GM21723 (cell line): ENCODE data around the gene EXT2.

Source experiments
- ATAC-seq: cut with Tn5 transposase; IDR thresholded peaks from one replicate; pipeline ENCODE4 v1.9.1; 2021; ENCODE audit warnings: mild to moderate bottlenecking, moderate library complexity; ENCODE audit not compliant: unreplicated experiment

EXT2 gene

GRCh38 chr11:44095506-44096359, at the start of gene EXT2:
Gene EXT2 (plus strand): TSS chr11:44095678. CDS start chr11:44107713, 12,035 bp downstream.
- ATAC-seq = peak; percentile 91

GRCh38 chr11:44046182-44046581, 49.3 kb upstream of the EXT2 start:
- ATAC-seq = no peak

- no peak for ATAC-seq
Observed at GRCh38 chr11:44047298-44047697, 48.2 kb upstream of the EXT2 start.

GRCh38 chr11:44047931-44048431, 47.5 kb upstream of the EXT2 start, which contains the start of gene ACCSL:
Gene ACCSL (plus strand): TSS chr11:44047981. CDS start chr11:44048037, 56 bp downstream.
- ATAC-seq = no peak

GRCh38 chr11:44049832-44050231, 45.6 kb upstream of the EXT2 start:
- no peak for ATAC-seq

- ATAC-seq = no peak
Observed at GRCh38 chr11:44051171-44051570, 44.3 kb upstream of the EXT2 start.

- no peak for ATAC-seq
Observed at GRCh38 chr11:44057340-44057739, 38.1 kb upstream of the EXT2 start.

GRCh38 chr11:44058275-44058674, 37.2 kb upstream of the EXT2 start:
- no peak for ATAC-seq

- no peak for ATAC-seq
Observed at GRCh38 chr11:44065161-44065661, 30.3 kb upstream of the EXT2 start.

- ATAC-seq = peak; percentile 98
Observed at GRCh38 chr11:44065841-44066731, 29.4 kb upstream of the EXT2 start, which contains the start of gene ACCS. Gene ACCS (plus strand): TSS chr11:44066270. CDS start chr11:44067628, 1,358 bp downstream.

- ATAC-seq = no peak
Observed at GRCh38 chr11:44066732-44067141, 28.7 kb upstream of the EXT2 start.

- no peak for ATAC-seq
Observed at GRCh38 chr11:44067266-44067665, 28.2 kb upstream of the EXT2 start.

GRCh38 chr11:44068180-44068579, 27.3 kb upstream of the EXT2 start:
- no peak for ATAC-seq

GRCh38 chr11:44071157-44071556, 24.3 kb upstream of the EXT2 start:
- ATAC-seq = no peak

- no peak for ATAC-seq
Observed at GRCh38 chr11:44072757-44073658, 22.5 kb upstream of the EXT2 start.

GRCh38 chr11:44078794-44079193, 16.7 kb upstream of the EXT2 start:
- ATAC-seq = no peak

GRCh38 chr11:44079376-44079775, 16.1 kb upstream of the EXT2 start:
- ATAC-seq = no peak

GRCh38 chr11:44080951-44081350, 14.5 kb upstream of the EXT2 start:
- ATAC-seq = no peak

GRCh38 chr11:44082645-44083044, 12.8 kb upstream of the EXT2 start:
- no peak for ATAC-seq

GRCh38 chr11:44083433-44083832, 12.0 kb upstream of the EXT2 start:
- no peak for ATAC-seq
